GM21717 (cell line): ENCODE results near the gene RNF220.

Experiments
- ATAC-seq: cut with Tn5 transposase; IDR thresholded peaks from one replicate; pipeline ENCODE4 v1.9.1; 2021; ENCODE audit warnings: mild to moderate bottlenecking, moderate library complexity; ENCODE audit not compliant: unreplicated experiment

RNF220 gene

GRCh38 chr1:44515416-44515815, 110.4 kb downstream of the RNF220 start:
- no peak for ATAC-seq

GRCh38 chr1:44519035-44519676, 114.1 kb downstream of the RNF220 start:
- ATAC-seq, result no peak

- ATAC-seq, result no peak
Observed at GRCh38 chr1:44521378-44522080, 116.5 kb downstream of the RNF220 start.

GRCh38 chr1:44523593-44524591, 118.8 kb downstream of the RNF220 start:
- no peak for ATAC-seq

GRCh38 chr1:44524655-44525500, 119.8 kb downstream of the RNF220 start:
- ATAC-seq, result no peak

GRCh38 chr1:44526295-44527073, 121.4 kb downstream of the RNF220 start:
- ATAC-seq, result no peak

- ATAC-seq, result no peak
Observed at GRCh38 chr1:44531785-44532566, 126.9 kb downstream of the RNF220 start.

GRCh38 chr1:44532567-44532944, 127.5 kb downstream of the RNF220 start:
- no peak for ATAC-seq

- ATAC-seq, result no peak
Observed at GRCh38 chr1:44534771-44535170, 129.7 kb downstream of the RNF220 start.

- ATAC-seq, result no peak
Observed at GRCh38 chr1:44536357-44537209, 131.5 kb downstream of the RNF220 start.

GRCh38 chr1:44537538-44537937, 132.5 kb downstream of the RNF220 start:
- ATAC-seq, result no peak

GRCh38 chr1:44537956-44538355, 132.9 kb downstream of the RNF220 start:
- no peak for ATAC-seq

- no peak for ATAC-seq
Observed at GRCh38 chr1:44539991-44540730, 135.1 kb downstream of the RNF220 start.

GRCh38 chr1:44542420-44543063, 137.5 kb downstream of the RNF220 start:
- ATAC-seq, result no peak

GRCh38 chr1:44543064-44543744, 138.1 kb downstream of the RNF220 start:
- ATAC-seq, result no peak

GRCh38 chr1:44543786-44544185, 138.7 kb downstream of the RNF220 start:
- ATAC-seq, result no peak
